Measurements from ENCODE around the gene P2RY8.
"Not testable (repeated sequence)": the region's sequence is repeated elsewhere in the genome, so short reads cannot be mapped to it uniquely, and the experiment has no call there.

P2RY8 gene

DNA sequence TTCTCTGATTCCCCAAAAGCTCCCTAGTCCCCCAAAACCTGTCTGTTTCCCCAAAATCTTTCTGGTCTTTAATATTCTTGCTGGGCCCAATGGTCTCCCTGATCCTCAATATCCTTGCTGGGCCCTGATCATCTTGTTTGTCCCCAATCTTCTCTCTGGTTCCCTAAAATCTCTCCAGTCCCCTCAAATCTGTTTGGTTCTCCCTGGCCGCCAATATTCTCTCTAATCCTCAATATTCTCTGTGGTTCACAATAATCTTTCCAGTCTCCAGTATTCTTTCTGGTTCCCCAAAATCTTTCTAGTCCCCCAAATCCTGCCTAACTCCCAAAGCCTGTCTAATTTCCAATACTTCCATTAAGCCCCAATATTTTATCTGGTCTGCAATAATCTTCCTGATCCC is 18.5 kb downstream of the P2RY8 start:
- no peak for DNase-seq

- DNase-seq, result no peak
These were observed 20.3 kb downstream of the P2RY8 start for GRCh38 chrX:1516596-1517104.

DNA sequence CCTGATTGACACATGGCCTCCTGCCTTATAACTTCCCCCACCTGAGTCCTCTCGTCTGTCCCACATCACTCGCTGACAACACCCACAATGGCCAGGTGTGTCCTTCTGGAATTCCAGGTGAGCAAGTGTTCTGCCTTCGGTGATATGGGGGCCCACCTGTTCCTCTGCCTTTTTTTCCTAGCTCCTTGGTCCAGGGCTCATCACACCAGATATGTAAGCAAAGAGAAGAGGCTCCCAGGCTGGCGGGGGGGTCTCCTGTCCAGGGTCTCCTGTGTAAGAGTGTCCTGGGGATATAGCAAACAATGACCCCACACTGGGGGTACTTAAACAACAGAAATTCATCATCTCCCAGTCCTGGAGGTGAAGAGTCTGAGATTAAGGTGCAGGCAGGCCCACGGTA is 25.2 kb downstream of the P2RY8 start:
- no peak for DNase-seq

DNA sequence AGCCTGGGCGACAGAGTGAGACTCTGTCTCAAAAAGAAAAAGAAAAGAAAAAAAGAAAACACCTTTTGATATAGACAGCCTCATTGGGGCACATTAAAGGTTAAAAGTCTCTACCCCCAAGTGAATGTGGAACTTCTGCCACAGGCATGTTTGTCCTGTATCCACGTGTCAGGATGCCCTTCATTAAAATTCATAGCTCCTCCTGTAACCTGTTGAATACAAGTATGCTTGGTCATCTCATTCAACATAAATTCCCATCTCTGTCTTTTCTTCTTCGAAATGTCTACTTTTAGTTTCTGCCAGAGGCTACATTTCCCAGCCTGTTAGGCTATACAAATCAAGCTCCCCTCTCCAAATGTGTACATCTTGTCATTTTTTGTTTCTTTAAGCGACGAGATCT is 25.8 kb downstream of the P2RY8 start:
- DNase-seq, result no peak

DNA sequence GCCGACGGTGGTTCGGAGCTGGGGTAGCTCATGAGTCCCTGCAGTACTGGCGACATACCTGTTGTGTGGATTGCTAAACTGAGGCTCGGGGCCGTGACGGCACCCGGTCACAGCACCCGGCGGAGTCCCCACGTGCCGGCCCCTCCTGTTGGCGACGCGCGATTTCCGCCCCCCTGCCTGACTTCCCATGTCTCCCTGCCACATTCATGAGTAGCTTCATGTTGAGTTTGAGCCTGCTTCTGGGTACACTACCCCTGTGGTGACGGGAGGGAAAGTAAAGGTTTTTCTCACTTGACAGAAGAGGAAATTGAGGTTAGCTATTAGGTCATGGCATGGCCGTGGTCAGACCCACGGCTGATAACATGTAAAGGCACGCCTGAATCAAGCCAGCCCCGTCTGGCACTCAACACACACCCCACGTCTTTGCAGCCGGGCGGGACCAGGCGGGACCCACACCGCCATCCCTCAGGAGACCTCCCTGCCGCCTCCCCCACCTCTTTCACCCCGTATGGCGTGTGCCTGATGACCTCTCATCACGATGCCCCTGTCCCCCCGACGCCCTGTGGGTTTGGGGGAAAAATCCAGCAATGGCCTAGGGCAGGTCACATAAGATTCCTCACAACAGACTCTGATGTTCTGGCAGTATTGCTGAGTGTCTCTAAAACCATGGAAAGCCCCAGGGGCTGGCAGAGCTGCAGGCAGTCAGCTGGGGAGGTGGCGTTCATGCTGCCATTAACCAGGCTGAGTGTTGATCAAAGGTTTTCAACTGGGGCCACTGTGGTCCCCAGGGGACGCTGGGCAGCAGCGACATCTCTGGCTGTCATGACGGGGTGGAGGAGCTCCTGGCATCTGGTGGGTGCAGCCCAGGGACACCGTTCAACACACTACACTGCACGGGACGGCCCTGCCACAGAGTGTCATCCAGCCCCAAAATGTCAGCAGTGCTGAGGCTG is 29.2 kb downstream of the P2RY8 start:
- no peak for DNase-seq

DNA sequence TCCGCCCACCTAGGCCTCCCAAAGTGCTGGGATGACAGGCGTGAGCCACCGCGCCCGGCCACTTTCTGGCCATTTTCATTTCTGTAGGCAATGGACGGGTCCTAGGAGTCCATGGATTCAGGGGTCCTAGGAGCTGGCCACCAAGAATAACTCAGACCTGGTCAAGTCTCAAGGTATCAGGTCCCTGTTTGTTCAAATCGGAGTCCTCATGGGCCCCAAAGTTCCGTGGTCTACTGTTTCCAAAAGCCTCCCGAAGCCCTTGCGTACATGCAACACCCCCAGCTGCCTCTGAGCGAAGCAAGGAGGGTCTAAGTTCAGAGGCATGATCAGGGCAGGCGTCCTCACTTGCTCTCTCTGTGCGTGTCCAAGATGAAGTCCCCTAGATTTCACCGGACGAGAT is 30.1 kb downstream of the P2RY8 start:
- DNase-seq, result no peak

DNA sequence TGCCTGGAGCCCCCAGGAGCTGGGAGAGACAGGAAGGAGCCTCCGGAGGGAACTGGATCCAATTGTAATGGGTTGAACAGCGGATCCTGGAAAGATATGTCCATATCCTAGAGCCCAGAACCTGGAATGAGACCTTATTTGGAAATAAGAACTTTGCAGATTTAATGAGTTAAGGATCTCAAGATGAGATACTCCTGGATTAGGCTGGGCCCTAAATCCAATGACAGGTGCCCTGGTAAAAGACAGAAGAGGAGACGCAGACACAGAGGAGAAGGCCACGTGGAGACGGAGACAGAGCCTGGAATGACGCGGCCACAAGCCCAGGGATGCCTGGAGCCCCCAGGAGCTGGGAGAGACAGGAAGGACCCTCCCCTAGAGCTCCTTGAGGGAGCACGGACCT is 34.1 kb downstream of the P2RY8 start:
- no peak for DNase-seq

DNA sequence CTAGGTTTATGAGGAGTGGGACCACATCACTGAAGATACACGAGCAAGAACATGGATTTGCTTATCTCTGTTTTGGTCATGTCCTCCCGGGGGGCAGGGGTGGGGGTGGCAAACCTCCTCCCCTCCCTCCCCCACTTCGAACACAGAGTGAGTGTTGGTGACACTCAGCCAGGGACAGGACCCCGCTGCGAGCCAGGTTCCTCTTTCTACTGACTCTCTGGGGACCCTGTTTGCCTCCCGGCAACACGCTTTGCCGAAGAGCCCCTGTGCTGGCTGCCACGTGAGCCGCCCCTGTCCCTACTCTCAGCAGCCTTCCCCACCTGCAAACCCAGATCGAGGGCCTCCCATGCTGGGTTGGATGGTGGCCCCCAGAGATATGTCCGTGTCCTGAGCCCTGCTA is 34.7 kb downstream of the P2RY8 start:
- no peak for DNase-seq

DNA sequence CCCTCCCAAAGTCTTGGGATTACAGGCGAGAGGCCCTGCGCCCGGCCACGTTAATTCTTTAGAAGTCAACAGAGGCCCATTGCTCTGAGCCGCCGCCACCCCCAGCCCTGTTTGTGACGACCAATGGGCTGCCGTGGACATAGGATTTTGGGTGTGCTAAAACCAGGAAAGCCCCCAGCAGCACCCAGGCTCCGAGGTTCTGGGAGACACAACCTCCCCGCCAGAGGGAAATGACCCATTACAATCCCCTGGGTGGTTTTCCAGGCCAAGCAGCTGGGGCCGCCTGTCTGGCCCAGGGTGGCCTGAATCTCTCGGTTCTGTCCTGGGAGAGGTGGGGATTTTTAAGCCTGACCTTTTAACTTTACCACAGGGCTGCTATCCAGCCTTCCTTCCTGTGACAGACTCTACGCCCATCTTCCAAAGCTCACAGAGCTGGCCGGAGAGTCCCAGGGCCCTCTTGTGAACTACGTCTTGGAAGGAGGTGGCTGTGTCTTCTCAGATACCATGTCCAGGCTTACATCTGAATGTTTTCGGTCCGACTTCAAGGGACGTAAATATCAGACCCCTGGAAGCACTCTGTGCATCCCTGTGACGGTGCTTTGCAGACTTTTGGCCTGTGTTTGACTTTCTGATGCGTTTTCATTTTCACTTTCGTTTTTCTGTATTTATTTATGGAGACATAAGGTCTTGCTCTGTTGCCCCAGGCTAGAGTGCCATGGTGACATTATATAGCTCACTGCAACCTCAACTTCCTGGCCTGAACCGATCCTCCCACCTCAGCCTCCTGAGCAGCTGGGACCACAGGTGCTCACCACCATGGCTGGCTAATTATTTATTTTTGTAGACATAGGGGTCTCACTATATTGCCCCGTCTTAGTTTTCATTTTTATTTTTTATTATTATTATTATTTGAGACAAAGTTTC is 36.0 kb downstream of the P2RY8 start:
- no peak for DNase-seq

DNA sequence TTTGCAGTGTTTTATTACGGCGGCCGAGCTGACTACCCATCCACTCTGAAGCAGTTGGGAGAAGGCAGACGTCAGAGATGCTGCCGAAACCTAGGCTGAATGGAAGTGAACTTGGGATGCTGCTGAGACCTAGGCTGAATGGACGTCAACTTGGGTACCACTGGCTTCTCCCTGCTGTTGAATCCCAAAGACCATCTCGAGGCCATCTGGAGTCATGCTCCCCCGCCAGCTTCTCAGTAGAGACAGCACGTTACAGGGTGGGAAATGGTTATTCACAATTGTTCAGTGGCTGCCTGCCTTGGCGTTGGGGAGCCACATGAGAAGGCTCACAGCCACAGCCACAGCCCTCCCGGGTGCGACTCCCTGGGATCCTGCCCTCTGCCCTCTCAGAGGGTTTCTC is 40.9 kb downstream of the P2RY8 start:
- no peak for DNase-seq

DNA sequence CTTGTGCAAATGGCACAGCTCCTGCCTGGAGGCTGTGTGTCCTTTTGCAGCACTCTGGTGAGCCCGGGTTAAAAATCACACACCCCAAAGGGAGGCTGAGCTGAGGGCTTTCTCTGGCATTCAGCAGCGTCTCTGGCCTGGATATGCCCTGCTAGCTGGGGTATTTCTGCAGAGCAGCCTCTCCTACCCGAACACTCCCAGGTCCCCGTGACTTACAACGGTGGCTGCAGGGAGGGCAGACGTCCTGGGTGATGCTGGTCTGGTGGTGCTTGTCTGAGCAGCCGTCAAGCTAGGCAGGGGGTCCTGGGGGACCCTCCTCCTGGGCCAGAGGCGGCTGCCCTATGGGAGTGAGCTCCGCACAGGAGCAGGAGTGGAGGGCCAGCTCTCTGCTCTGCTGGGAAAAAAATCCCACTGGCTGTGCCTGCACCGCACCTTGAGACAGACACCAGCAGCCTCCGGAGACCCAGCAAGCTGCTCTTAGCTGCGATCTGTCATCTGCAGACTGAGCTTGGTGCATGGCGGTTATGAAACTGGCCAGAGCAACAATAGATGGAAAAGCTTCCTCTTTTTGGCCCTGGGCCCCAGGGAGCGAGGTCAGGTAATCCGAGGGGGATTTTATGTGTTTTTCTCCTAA is 43.0 kb downstream of the P2RY8 start:
- no peak for DNase-seq

- DNase-seq, result no peak
These were observed 43.6 kb downstream of the P2RY8 start for GRCh38 chrX:1493412-1493811.

GRCh38 chrX:1492421-1493012 is 44.5 kb downstream of the P2RY8 start:
- no peak for DNase-seq

DNA sequence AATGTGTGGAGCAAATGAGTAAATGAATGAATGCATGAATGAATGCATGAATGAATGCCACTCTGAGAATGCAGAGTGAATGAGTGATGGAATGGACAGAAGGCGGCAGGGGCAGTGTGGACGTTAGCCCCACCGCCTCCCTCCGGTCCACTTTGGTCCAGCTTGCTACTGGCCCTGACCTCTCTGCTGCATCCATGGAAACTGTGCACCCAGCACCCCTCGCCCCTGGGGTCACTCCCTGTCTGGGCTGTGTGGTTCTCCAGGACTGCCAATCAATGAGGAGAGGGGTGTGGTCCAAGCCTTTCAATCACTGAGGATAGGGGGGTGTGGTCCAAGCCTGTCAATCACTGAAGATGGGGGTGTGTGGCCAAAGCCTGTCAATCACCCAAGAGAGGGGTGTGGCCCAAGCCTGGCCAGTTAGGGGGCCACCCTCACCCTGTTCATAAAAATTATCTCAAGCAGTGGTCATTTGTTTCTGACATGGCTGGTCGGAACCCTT is 45.1 kb downstream of the P2RY8 start:
- DNase-seq, result no peak

- DNase-seq, result not testable (repeated sequence)
These were observed 45.7 kb downstream of the P2RY8 start for GRCh38 chrX:1491248-1491647.

DNA sequence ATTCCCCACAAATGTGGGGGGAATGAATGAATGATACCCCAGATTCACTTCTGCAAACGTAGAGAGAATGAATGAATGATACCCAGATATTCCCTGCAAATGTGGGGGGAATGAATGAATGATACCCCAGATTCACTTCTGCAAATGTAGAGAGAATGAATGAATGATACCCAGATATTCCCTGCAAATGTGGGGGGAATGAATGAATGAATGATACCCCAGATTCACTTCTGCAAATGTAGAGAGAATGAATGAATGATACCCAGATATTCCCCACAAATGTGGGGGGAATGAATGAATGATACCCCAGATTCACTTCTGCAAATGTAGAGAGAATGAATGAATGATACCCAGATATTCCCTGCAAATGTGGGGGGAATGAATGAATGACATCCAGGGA is 46.3 kb downstream of the P2RY8 start:
- not testable (repeated sequence) for DNase-seq

GRCh38 chrX:1489354-1489753 is 47.6 kb downstream of the P2RY8 start:
- DNase-seq, result not testable (repeated sequence)

GRCh38 chrX:1488745-1489144 is 48.2 kb downstream of the P2RY8 start:
- no peak for DNase-seq

DNA sequence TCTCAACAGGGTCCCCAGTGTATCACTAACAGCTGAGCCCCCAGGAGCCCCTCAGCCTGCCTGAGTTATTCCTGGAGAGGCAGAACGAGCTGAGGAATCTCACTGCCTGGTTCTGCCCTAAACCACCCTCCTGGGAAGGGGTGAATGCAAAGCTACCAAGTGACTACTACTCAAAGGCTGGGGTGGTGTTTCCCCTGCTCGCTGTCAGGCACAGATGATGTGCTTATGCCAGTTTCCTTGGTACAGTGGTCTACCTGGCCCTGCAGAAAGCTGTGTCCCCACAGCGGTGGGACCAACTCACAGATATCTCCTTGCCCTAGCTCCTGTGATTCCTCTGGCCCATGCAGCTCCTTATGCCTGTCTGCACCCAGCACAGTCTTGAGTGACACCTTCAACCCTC is 48.8 kb downstream of the P2RY8 start:
- no peak for DNase-seq

DNA sequence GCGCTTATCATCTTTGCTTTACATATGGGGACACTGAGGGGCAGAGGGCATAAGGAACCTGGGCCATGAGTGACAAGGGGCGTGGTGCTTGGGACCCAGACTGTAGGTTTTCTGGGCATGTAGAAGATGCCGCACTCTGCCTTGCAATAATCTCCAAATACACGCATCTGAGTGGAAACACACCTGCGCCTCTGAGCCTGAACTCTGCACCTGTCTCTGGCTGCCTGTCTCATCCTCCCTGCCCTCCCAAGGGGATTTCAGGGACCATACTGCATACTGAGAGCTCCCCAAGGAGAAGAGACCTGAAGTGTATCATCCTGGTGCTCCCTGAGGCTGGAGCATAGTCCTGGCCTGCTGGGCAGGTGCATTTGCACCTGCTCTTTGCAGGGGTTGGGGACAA is 49.6 kb downstream of the P2RY8 start:
- DNase-seq, result no peak

GRCh38 chrX:1486749-1487361 is 50.1 kb downstream of the P2RY8 start:
- DNase-seq, result no peak

DNA sequence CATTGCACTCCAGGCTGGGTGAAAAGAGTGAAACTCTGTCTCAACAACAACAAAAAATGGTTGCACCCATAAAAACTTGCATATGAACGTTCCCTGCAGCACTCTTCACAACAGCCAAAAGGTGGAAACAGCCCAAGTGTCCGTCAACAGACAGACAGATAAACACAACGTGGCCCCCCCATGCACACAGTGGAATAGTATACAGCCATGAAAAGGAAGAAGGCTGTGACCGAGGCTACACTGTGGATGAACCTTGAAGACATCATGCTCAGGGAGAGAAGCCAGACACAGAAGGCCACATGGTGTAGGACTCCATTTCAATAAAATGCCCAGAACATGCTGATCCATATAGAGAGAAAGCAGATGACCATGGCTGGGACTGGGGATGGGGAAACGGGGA is 50.8 kb downstream of the P2RY8 start:
- DNase-seq, result no peak

All from SIG-M5 (cell line).